GM23338 (cell line): ENCODE results near the gene NEU4.

Experiments used
- CREB1 ChIP-seq: fragments of 250-450 bp; sonication (Bioruptor Pico); IDR thresholded peaks from 2 replicates; pipeline ENCODE4 v1.5.0; 2020; ENCODE audit warnings: low read depth, mild to moderate bottlenecking, moderate library complexity
- ETS1 ChIP-seq: IDR thresholded peaks from 2 replicates; pipeline ENCODE4 v1.6.1; 2016; ENCODE audit warnings: antibody characterized with exemption
- EZH2 ChIP-seq: fragments of 200-600 bp; sonication (generic); IDR thresholded peaks from one replicate; pipeline ENCODE4 v1.8.0; 2017; ENCODE audit warnings: antibody characterized with exemption, mild to moderate bottlenecking, low read depth; ENCODE audit not compliant: unreplicated experiment
- EZH2phosphoT487 ChIP-seq: fragments of 200-600 bp; sonication (generic); IDR thresholded peaks from one replicate; pipeline ENCODE4 v1.8.1; 2018; ENCODE audit warnings: antibody characterized with exemption; ENCODE audit not compliant: unreplicated experiment
- JUNB ChIP-seq: IDR thresholded peaks from one replicate; pipeline ENCODE4 v1.6.1; 2016; ENCODE audit warnings: antibody characterized with exemption; ENCODE audit not compliant: unreplicated experiment
- NANOG ChIP-seq: IDR thresholded peaks from 2 replicates; pipeline ENCODE4 v1.6.1; 2016; ENCODE audit warnings: antibody characterized with exemption, borderline replicate concordance
- POLR2AphosphoS5 ChIP-seq: IDR thresholded peaks from 2 replicates; pipeline ENCODE4 v1.6.1; 2016; ENCODE audit warnings: antibody characterized with exemption, low read depth
- STAT1 ChIP-seq: IDR thresholded peaks from one replicate; pipeline ENCODE4 v1.6.1; 2016; ENCODE audit warnings: antibody characterized with exemption; ENCODE audit not compliant: unreplicated experiment
- TF ChIP-seq, protein P1 (sequence below), 2 experiments: fragments of 200-600 bp in 1 of 2; sonication (generic) in 1 of 2; conservative IDR thresholded peaks; 2 replicates each; pipeline versions ENCODE4 v1.5.1 to v1.6.1; 2016 to 2017; ENCODE audit warnings: antibody characterized with exemption in 2 of 2, low read depth in 2 of 2, mild to moderate bottlenecking in 2 of 2, moderate library complexity in 1 of 2

- TF ChIP-seq ETS1 (no peak), EZH2 (no peak), STAT1 (no peak), CREB1 (CRISPR knock-in tag) (no peak), POLR2AphosphoS5 (no peak), EZH2phosphoT487 (no peak), NANOG (no peak), JUNB (no peak)
- TF ChIP-seq, protein P1, sequence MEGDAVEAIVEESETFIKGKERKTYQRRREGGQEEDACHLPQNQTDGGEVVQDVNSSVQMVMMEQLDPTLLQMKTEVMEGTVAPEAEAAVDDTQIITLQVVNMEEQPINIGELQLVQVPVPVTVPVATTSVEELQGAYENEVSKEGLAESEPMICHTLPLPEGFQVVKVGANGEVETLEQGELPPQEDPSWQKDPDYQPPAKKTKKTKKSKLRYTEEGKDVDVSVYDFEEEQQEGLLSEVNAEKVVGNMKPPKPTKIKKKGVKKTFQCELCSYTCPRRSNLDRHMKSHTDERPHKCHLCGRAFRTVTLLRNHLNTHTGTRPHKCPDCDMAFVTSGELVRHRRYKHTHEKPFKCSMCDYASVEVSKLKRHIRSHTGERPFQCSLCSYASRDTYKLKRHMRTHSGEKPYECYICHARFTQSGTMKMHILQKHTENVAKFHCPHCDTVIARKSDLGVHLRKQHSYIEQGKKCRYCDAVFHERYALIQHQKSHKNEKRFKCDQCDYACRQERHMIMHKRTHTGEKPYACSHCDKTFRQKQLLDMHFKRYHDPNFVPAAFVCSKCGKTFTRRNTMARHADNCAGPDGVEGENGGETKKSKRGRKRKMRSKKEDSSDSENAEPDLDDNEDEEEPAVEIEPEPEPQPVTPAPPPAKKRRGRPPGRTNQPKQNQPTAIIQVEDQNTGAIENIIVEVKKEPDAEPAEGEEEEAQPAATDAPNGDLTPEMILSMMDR (conservative IDR thresholded peaks at IDR 0.05; ENCODE audit: low read depth in 2 of 2) = no peak
These were observed 40.1 kb upstream of the NEU4 start for GRCh38 chr2:241768850-241769249.
